C4-2B (cell line): ENCODE data around the gene CUX1.

Experiments
- CTCF ChIP-seq: fragments of 450-650 bp; conservative IDR thresholded peaks from 2 replicates; pipeline ENCODE4 v1.5.1; 2017; ENCODE audit warnings: mild to moderate bottlenecking
- ZFX ChIP-seq: fragments of 450-650 bp; IDR thresholded peaks from 2 replicates; pipeline ENCODE4 v1.6.1; 2017

DNA sequence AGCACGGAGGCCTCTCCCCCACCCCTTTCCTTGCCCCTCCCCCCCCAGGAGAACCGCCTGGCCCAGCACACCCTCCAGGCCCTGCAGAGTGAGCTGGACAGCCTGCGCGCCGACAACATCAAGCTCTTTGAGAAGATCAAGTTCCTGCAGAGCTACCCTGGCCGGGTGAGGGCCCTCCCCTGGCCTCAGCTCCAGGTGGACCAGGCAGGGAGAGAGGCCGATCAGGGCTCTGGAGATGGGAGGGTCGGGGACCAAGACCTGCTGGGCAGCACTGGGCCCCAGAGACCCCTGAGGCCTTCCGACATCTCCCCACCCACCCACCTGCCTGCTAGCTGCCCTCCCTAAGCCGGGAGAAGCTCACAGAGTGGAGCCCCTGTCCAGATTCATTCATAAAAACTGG is 460.5 kb downstream of the CUX1 start:
- TF ChIP-seq CTCF (no peak), ZFX (no peak)
